ENCODE measurements around the gene PACSIN2.

DNA sequence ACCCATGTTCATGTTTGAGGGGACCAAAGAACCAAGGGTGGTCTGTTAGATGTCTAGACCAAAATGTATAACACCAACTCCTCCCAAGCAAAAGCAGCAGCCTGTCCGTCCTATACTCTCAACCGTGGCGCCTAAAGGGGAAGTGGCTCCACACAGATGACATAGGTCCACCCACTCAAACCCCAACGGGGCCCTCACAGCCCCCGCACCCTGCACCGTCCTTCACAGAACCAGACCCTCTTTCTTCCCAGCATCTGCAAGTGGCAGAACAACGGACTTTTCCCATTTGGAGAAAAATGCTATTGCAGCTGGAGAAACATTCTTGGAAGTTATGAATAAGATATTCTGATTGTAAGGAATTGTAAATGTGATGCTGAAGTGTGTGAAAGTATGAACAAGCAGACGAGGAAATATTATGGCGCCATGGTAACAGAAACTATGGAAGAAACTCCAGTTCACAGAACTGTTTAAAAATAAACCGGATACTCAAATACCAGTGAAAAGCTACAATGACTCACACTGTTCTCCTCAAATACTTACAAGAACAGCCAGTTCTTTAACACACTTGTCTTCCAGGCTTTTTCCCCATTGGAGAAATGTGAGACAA is 81.4 kb downstream of the PACSIN2 start:
- TF ChIP-seq, protein P1, sequence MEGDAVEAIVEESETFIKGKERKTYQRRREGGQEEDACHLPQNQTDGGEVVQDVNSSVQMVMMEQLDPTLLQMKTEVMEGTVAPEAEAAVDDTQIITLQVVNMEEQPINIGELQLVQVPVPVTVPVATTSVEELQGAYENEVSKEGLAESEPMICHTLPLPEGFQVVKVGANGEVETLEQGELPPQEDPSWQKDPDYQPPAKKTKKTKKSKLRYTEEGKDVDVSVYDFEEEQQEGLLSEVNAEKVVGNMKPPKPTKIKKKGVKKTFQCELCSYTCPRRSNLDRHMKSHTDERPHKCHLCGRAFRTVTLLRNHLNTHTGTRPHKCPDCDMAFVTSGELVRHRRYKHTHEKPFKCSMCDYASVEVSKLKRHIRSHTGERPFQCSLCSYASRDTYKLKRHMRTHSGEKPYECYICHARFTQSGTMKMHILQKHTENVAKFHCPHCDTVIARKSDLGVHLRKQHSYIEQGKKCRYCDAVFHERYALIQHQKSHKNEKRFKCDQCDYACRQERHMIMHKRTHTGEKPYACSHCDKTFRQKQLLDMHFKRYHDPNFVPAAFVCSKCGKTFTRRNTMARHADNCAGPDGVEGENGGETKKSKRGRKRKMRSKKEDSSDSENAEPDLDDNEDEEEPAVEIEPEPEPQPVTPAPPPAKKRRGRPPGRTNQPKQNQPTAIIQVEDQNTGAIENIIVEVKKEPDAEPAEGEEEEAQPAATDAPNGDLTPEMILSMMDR (IDR thresholded peaks at IDR 0.05) = no peak
- no peak for TF ChIP-seq JUN (CRISPR knock-in tag; IDR thresholded peaks at IDR 0.05)
- no peak for TF ChIP-seq PRRX2 (CRISPR knock-in tag; IDR thresholded peaks at IDR 0.05)
- TF ChIP-seq CREM (CRISPR knock-in tag; IDR thresholded peaks at IDR 0.05) = no peak
- TF ChIP-seq, protein P2, sequence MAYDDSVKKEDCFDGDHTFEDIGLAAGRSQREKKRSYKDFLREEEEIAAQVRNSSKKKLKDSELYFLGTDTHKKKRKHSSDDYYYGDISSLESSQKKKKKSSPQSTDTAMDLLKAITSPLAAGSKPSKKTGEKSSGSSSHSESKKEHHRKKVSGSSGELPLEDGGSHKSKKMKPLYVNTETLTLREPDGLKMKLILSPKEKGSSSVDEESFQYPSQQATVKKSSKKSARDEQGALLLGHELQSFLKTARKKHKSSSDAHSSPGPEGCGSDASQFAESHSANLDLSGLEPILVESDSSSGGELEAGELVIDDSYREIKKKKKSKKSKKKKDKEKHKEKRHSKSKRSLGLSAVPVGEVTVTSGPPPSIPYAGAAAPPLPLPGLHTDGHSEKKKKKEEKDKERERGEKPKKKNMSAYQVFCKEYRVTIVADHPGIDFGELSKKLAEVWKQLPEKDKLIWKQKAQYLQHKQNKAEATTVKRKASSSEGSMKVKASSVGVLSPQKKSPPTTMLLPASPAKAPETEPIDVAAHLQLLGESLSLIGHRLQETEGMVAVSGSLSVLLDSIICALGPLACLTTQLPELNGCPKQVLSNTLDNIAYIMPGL (CRISPR knock-in tag; IDR thresholded peaks at IDR 0.05) = no peak
- TF ChIP-seq, protein P3, sequence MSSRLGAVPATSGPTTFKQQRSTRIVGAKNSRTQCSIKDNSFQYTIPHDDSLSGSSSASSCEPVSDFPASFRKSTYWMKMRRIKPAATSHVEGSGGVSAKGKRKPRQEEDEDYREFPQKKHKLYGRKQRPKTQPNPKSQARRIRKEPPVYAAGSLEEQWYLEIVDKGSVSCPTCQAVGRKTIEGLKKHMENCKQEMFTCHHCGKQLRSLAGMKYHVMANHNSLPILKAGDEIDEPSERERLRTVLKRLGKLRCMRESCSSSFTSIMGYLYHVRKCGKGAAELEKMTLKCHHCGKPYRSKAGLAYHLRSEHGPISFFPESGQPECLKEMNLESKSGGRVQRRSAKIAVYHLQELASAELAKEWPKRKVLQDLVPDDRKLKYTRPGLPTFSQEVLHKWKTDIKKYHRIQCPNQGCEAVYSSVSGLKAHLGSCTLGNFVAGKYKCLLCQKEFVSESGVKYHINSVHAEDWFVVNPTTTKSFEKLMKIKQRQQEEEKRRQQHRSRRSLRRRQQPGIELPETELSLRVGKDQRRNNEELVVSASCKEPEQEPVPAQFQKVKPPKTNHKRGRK (CRISPR knock-in tag; IDR thresholded peaks at IDR 0.05; ENCODE audit: borderline replicate concordance) = no peak
- TF ChIP-seq, protein P4, sequence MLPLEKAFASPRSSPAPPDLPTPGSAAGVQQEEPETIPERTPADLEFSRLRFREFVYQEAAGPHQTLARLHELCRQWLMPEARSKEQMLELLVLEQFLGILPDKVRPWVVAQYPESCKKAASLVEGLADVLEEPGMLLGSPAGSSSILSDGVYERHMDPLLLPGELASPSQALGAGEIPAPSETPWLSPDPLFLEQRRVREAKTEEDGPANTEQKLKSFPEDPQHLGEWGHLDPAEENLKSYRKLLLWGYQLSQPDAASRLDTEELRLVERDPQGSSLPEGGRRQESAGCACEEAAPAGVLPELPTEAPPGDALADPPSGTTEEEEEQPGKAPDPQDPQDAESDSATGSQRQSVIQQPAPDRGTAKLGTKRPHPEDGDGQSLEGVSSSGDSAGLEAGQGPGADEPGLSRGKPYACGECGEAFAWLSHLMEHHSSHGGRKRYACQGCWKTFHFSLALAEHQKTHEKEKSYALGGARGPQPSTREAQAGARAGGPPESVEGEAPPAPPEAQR (CRISPR knock-in tag; IDR thresholded peaks at IDR 0.05) = no peak
- TF ChIP-seq, protein P5, sequence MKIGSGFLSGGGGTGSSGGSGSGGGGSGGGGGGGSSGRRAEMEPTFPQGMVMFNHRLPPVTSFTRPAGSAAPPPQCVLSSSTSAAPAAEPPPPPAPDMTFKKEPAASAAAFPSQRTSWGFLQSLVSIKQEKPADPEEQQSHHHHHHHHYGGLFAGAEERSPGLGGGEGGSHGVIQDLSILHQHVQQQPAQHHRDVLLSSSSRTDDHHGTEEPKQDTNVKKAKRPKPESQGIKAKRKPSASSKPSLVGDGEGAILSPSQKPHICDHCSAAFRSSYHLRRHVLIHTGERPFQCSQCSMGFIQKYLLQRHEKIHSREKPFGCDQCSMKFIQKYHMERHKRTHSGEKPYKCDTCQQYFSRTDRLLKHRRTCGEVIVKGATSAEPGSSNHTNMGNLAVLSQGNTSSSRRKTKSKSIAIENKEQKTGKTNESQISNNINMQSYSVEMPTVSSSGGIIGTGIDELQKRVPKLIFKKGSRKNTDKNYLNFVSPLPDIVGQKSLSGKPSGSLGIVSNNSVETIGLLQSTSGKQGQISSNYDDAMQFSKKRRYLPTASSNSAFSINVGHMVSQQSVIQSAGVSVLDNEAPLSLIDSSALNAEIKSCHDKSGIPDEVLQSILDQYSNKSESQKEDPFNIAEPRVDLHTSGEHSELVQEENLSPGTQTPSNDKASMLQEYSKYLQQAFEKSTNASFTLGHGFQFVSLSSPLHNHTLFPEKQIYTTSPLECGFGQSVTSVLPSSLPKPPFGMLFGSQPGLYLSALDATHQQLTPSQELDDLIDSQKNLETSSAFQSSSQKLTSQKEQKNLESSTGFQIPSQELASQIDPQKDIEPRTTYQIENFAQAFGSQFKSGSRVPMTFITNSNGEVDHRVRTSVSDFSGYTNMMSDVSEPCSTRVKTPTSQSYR (CRISPR knock-in tag; IDR thresholded peaks at IDR 0.05) = no peak
- TF ChIP-seq GABPB1 (CRISPR knock-in tag; IDR thresholded peaks at IDR 0.05) = no peak
